HepG2 (cell line): ENCODE results near the gene CCDC154. TPM values are rescaled to one million over a fixed set of nuclear protein-coding genes. Genes with fewer than 3 reads are reported as not detected.
A peak's percentile ranks its signal among the peaks of the same experiment; 100 is the strongest.

Experiments used
- AHDC1 ChIP-seq: sonication (generic); formaldehyde crosslinking; IDR thresholded peaks from 2 replicates; pipeline ENCODE4 v1.5.1; 2020; ENCODE audit warnings: mild to moderate bottlenecking, missing genetic modification reagents, borderline replicate concordance
- ARNT ChIP-seq: fragments of 450-650 bp; IDR thresholded peaks from 2 replicates; pipeline ENCODE4 v1.6.1; 2017
- CHD4 ChIP-seq: fragments of 200-600 bp; sonication (generic); IDR thresholded peaks from 2 replicates; pipeline ENCODE4 v1.7.0; 2017; ENCODE audit warnings: mild to moderate bottlenecking, low read length, borderline replicate concordance
- DMTF1 ChIP-seq: sonication (generic); formaldehyde crosslinking; IDR thresholded peaks from 2 replicates; pipeline ENCODE4 v1.4.0; 2020; ENCODE audit warnings: mild to moderate bottlenecking, missing genetic modification reagents
- FOXK1 ChIP-seq: sonication (generic); formaldehyde crosslinking; IDR thresholded peaks from 2 replicates; pipeline ENCODE4 v1.4.0; 2020; ENCODE audit warnings: low read depth, missing genetic modification reagents, borderline replicate concordance
- HDAC6 ChIP-seq: fragments of 200-600 bp; sonication (generic); IDR thresholded peaks from 2 replicates; pipeline ENCODE4 v1.7.0; 2017; ENCODE audit warnings: mild to moderate bottlenecking, antibody characterized with exemption, low read length, low read depth
- KDM2A ChIP-seq: sonication (generic); formaldehyde crosslinking; IDR thresholded peaks from 2 replicates; pipeline ENCODE4 v1.4.0; 2020; ENCODE audit warnings: low read depth, missing genetic modification reagents, borderline replicate concordance
- POLR2AphosphoS5 ChIP-seq: IDR thresholded peaks from 2 replicates; pipeline ENCODE4 v1.6.1; 2012; ENCODE audit warnings: low read depth, low read length
- POLR2G ChIP-seq: fragments of 200-400 bp; formaldehyde crosslinking; IDR thresholded peaks from 2 replicates; pipeline ENCODE4 v1.6.1; 2018; ENCODE audit warnings: mild to moderate bottlenecking, low read depth, low read length, moderate library complexity
- TRIM24 ChIP-seq: sonication (generic); formaldehyde crosslinking; IDR thresholded peaks from 2 replicates; pipeline ENCODE4 v1.8.0; 2022; ENCODE audit warnings: mild to moderate bottlenecking, missing genetic modification reagents
- ZNF180 ChIP-seq: sonication (generic); formaldehyde crosslinking; IDR thresholded peaks from 2 replicates; pipeline ENCODE4 v1.4.0; 2020; ENCODE audit warnings: low read depth, missing genetic modification reagents, borderline replicate concordance
- ZNF224 ChIP-seq: sonication (generic); formaldehyde crosslinking; IDR thresholded peaks from 2 replicates; pipeline ENCODE4 v1.5.0; 2020; ENCODE audit warnings: mild to moderate bottlenecking, missing genetic modification reagents
- ZNF558 ChIP-seq: sonication (generic); formaldehyde crosslinking; IDR thresholded peaks from 2 replicates; pipeline ENCODE4 v1.9.0; 2022; ENCODE audit warnings: mild to moderate bottlenecking, missing genetic modification reagents, borderline replicate concordance
- ZNF839 ChIP-seq: sonication (generic); formaldehyde crosslinking; IDR thresholded peaks from 2 replicates; pipeline ENCODE4 v1.4.0; 2020; ENCODE audit warnings: missing genetic modification reagents, mild to moderate bottlenecking, borderline replicate concordance
- ZNF891 ChIP-seq: sonication (generic); formaldehyde crosslinking; IDR thresholded peaks from 2 replicates; pipeline ENCODE4 v1.5.0; 2020; ENCODE audit warnings: mild to moderate bottlenecking, missing genetic modification reagents
- polyA plus RNA-seq, 8 experiments: library from polyadenylated mRNA; depleted of rRNA in 3 of 8; stranded (reverse) in 7 of 8; unstranded in 1 of 8; fragments of >200 nt; fragmentation: Illumina TruSeq in 4 of 8; extraction: Trizol in 4 of 8; gene quantifications; 2 replicates each; pipeline versions ENCODE4 v1.2.1 to v1.2.3, GENCODE V29; 2011 to 2016; ENCODE audit warnings: low read depth in 4 of 8, missing spikeins in 1 of 8, mixed read lengths in 1 of 8; ENCODE audit not compliant: insufficient read depth in 1 of 8
- total RNA-seq, 5 experiments: library from RNA; depleted of rRNA; stranded (reverse); fragments of >200 nt; fragmentation: Illumina TruSeq; extraction: Trizol; gene quantifications; 2 replicates each; pipeline ENCODE4 v1.2.3, GENCODE V29; 2016; ENCODE audit warnings: low read depth in 1 of 5
- TF ChIP-seq, protein P1 (sequence below): sonication (generic); formaldehyde crosslinking; IDR thresholded peaks from 2 replicates; pipeline ENCODE4 v1.8.1; 2022; ENCODE audit warnings: low read depth, mild to moderate bottlenecking, missing genetic modification reagents
- TF ChIP-seq, protein P2 (sequence below): sonication (generic); formaldehyde crosslinking; IDR thresholded peaks from 2 replicates; pipeline ENCODE4 v1.5.0; 2020; ENCODE audit warnings: mild to moderate bottlenecking, missing genetic modification reagents

Gene CCDC154
- total and polyA plus RNA-seq, 2 of the 13 experiments (the other 11 are each of a cell fraction or from before 2014, with no cell fraction given), result 0.92 to 1.5 TPM

GRCh38 chr16:1430759-1431496, 13.4 kb downstream of the CCDC154 start, which contains the start of gene PERCC1 (continued):
- TF ChIP-seq DMTF1 (CRISPR knock-in tag) (no peak), POLR2AphosphoS5 (no peak), ZNF224 (CRISPR knock-in tag) (no peak), CHD4 (no peak), KDM2A (CRISPR knock-in tag) (peak; percentile 66), ZNF180 (CRISPR knock-in tag) (no peak), AHDC1 (CRISPR knock-in tag) (no peak), ARNT (no peak), FOXK1 (0 out of 2 replicates have a peak, but pooled peaks have one; percentile 21), POLR2G (no peak), HDAC6 (no peak), ZNF839 (CRISPR knock-in tag) (no peak), ZNF558 (no peak), ZNF891 (no peak), TRIM24 (CRISPR knock-in tag) (no peak)
- TF ChIP-seq, protein P1, sequence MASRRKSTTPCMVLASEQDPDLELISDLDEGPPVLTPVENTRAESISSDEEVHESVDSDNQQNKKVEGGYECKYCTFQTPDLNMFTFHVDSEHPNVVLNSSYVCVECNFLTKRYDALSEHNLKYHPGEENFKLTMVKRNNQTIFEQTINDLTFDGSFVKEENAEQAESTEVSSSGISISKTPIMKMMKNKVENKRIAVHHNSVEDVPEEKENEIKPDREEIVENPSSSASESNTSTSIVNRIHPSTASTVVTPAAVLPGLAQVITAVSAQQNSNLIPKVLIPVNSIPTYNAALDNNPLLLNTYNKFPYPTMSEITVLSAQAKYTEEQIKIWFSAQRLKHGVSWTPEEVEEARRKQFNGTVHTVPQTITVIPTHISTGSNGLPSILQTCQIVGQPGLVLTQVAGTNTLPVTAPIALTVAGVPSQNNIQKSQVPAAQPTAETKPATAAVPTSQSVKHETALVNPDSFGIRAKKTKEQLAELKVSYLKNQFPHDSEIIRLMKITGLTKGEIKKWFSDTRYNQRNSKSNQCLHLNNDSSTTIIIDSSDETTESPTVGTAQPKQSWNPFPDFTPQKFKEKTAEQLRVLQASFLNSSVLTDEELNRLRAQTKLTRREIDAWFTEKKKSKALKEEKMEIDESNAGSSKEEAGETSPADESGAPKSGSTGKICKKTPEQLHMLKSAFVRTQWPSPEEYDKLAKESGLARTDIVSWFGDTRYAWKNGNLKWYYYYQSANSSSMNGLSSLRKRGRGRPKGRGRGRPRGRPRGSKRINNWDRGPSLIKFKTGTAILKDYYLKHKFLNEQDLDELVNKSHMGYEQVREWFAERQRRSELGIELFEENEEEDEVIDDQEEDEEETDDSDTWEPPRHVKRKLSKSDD (CRISPR knock-in tag), result 0 out of 2 replicates have a peak, but pooled peaks have one; percentile 38
- TF ChIP-seq, protein P2, sequence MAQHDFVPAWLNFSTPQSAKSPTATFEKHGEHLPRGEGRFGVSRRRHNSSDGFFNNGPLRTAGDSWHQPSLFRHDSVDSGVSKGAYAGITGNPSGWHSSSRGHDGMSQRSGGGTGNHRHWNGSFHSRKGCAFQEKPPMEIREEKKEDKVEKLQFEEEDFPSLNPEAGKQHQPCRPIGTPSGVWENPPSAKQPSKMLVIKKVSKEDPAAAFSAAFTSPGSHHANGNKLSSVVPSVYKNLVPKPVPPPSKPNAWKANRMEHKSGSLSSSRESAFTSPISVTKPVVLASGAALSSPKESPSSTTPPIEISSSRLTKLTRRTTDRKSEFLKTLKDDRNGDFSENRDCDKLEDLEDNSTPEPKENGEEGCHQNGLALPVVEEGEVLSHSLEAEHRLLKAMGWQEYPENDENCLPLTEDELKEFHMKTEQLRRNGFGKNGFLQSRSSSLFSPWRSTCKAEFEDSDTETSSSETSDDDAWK (CRISPR knock-in tag), result no peak
